Activated naive CD8-positive, alpha-beta T cell treated with anti-CD3 and anti-CD28 coated beads for 36 hours (primary cell): ENCODE data around the gene CAPNS1. TPM values are rescaled to one million over a fixed set of nuclear protein-coding genes. Genes with fewer than 3 reads are reported as not detected.
"Not testable (repeated sequence)": the region's sequence is repeated elsewhere in the genome, so short reads cannot be mapped to it uniquely, and the experiment has no call there.

ENCODE experiments used
- DNase-seq: peaks from one replicate; pipeline ENCODE4 v3.0.0; 2021
- H3K27ac Mint-ChIP-seq: one replicate; pipeline ENCODE4 v1.8.0; 2022; ENCODE audit warnings: mild to moderate bottlenecking, moderate library complexity, mixed read lengths
- H3K27me3 Mint-ChIP-seq: one replicate; pipeline ENCODE4 v1.8.0; 2022; ENCODE audit warnings: mild to moderate bottlenecking, mixed read lengths
- H3K36me3 Mint-ChIP-seq: one replicate; pipeline ENCODE4 v1.8.0; 2021; ENCODE audit warnings: mild to moderate bottlenecking, mixed read lengths
- H3K4me1 Mint-ChIP-seq: one replicate; pipeline ENCODE4 v1.8.0; 2021; ENCODE audit warnings: mixed read lengths
- H3K4me3 Mint-ChIP-seq: one replicate; pipeline ENCODE4 v1.8.0; 2022; ENCODE audit warnings: mild to moderate bottlenecking, moderate library complexity, mixed read lengths
- H3K9me3 Mint-ChIP-seq: one replicate; pipeline ENCODE4 v1.8.0; 2022; ENCODE audit warnings: mixed read lengths
- total RNA-seq, 2 experiments: library from RNA; stranded (reverse); gene quantifications; one replicate each; pipeline ENCODE4 v1.2.3, GENCODE V29; 2021

The CAPNS1 gene
- total RNA-seq, 2 experiments from 2014 or later: 292 to 307 TPM

- no peaks in the 10 kb centered on the region for H3K4me1 Mint-ChIP-seq
- no peaks in the 10 kb centered on the region for H3K27me3 Mint-ChIP-seq
- DNase-seq: no peak
- no peaks in the 10 kb centered on the region for H3K9me3 Mint-ChIP-seq
- no peak within 1 kb of the TSS for H3K4me3 Mint-ChIP-seq
- H3K27ac Mint-ChIP-seq: peak within 1 kb of the TSS; percentile 28
- peaks cover 12% of the 10 kb centered on the region for H3K36me3 Mint-ChIP-seq
These were observed 12.7 kb downstream of the CAPNS1 start, which contains the start of gene COX7A1 for GRCh38 chr19:36152352-36153091. Gene COX7A1, minus strand, starts transcription at chr19:36152447. Its CDS starts 40 bp downstream, at chr19:36152407.

GRCh38 chr19:36153126-36153525 lies 13.3 kb downstream of the CAPNS1 start:
- H3K27ac Mint-ChIP-seq: no peak overlapping the region
- no peaks in the 10 kb centered on the region for H3K4me1 Mint-ChIP-seq
- peaks cover 9% of the 10 kb centered on the region for H3K36me3 Mint-ChIP-seq
- no peaks in the 10 kb centered on the region for H3K9me3 Mint-ChIP-seq
- no peaks in the 10 kb centered on the region for H3K27me3 Mint-ChIP-seq
- no peak for DNase-seq
- no peak overlapping the region for H3K4me3 Mint-ChIP-seq

GRCh38 chr19:36160821-36161596 lies 21.1 kb downstream of the CAPNS1 start:
- no peak for DNase-seq

GRCh38 chr19:36163813-36164212 lies 23.9 kb downstream of the CAPNS1 start:
- Mint-ChIP-seq H3K9me3 (no peaks in the 10 kb centered on the region), H3K27me3 (no peaks in the 10 kb centered on the region), H3K36me3 (no peaks in the 10 kb centered on the region), H3K27ac (no peak overlapping the region), H3K4me3 (no peak overlapping the region), H3K4me1 (no peaks in the 10 kb centered on the region)
- DNase-seq: no peak

More at GRCh38 chr19:36160821-36161596, 21.1 kb downstream of the CAPNS1 start:
- no peaks in the 10 kb centered on the region for H3K36me3 Mint-ChIP-seq
- H3K4me1 Mint-ChIP-seq: no peaks in the 10 kb centered on the region
- H3K9me3 Mint-ChIP-seq: no peaks in the 10 kb centered on the region
- no peak overlapping the region for H3K4me3 Mint-ChIP-seq
- no peaks in the 10 kb centered on the region for H3K27me3 Mint-ChIP-seq
- no peak overlapping the region for H3K27ac Mint-ChIP-seq

GRCh38 chr19:36169084-36169760 lies 29.4 kb downstream of the CAPNS1 start:
- no peaks in the 10 kb centered on the region for H3K36me3 Mint-ChIP-seq
- H3K9me3 Mint-ChIP-seq: no peaks in the 10 kb centered on the region
- no peak overlapping the region for H3K4me3 Mint-ChIP-seq
- peaks cover 2% of the 10 kb centered on the region for H3K4me1 Mint-ChIP-seq
- DNase-seq: no peak
- no peaks in the 10 kb centered on the region for H3K27me3 Mint-ChIP-seq
- no peak overlapping the region for H3K27ac Mint-ChIP-seq

GRCh38 chr19:36172852-36173251 lies 33.0 kb downstream of the CAPNS1 start:
- H3K4me3 Mint-ChIP-seq: no peak overlapping the region
- no peak overlapping the region for H3K27ac Mint-ChIP-seq
- no peaks in the 10 kb centered on the region for H3K27me3 Mint-ChIP-seq
- DNase-seq: no peak
- H3K9me3 Mint-ChIP-seq: no peaks in the 10 kb centered on the region
- peaks cover 2% of the 10 kb centered on the region for H3K4me1 Mint-ChIP-seq
- no peaks in the 10 kb centered on the region for H3K36me3 Mint-ChIP-seq

- H3K27me3 Mint-ChIP-seq, H3K27ac Mint-ChIP-seq, H3K9me3 Mint-ChIP-seq, H3K4me1 Mint-ChIP-seq, DNase-seq, H3K4me3 Mint-ChIP-seq, H3K36me3 Mint-ChIP-seq: not testable (repeated sequence)
These were observed 34.0 kb downstream of the CAPNS1 start for GRCh38 chr19:36173846-36174245.

- not testable (repeated sequence) for H3K36me3 Mint-ChIP-seq, H3K27ac Mint-ChIP-seq, H3K9me3 Mint-ChIP-seq, DNase-seq, H3K27me3 Mint-ChIP-seq, H3K4me1 Mint-ChIP-seq, H3K4me3 Mint-ChIP-seq
These were observed 39.2 kb downstream of the CAPNS1 start for GRCh38 chr19:36179077-36179476.

- Mint-ChIP-seq H3K4me3 (no peak overlapping the region), H3K27me3 (no peaks in the 10 kb centered on the region), H3K36me3 (peaks cover 3% of the 10 kb centered on the region), H3K9me3 (no peaks in the 10 kb centered on the region), H3K4me1 (no peaks in the 10 kb centered on the region), H3K27ac (no peak overlapping the region)
- no peak for DNase-seq
These were observed 42.9 kb downstream of the CAPNS1 start for GRCh38 chr19:36182612-36183244.

GRCh38 chr19:36183245-36183628 lies 43.4 kb downstream of the CAPNS1 start:
- H3K4me1 Mint-ChIP-seq: no peaks in the 10 kb centered on the region
- H3K9me3 Mint-ChIP-seq: no peaks in the 10 kb centered on the region
- H3K36me3 Mint-ChIP-seq: peaks cover 3% of the 10 kb centered on the region
- H3K27ac Mint-ChIP-seq: no peak overlapping the region
- DNase-seq: no peak
- no peaks in the 10 kb centered on the region for H3K27me3 Mint-ChIP-seq
- no peak overlapping the region for H3K4me3 Mint-ChIP-seq

- not testable (repeated sequence) for H3K9me3 Mint-ChIP-seq, H3K4me3 Mint-ChIP-seq, H3K27ac Mint-ChIP-seq, H3K4me1 Mint-ChIP-seq, DNase-seq, H3K27me3 Mint-ChIP-seq, H3K36me3 Mint-ChIP-seq
These were observed 46.9 kb downstream of the CAPNS1 start for GRCh38 chr19:36186722-36187121.

- no peaks in the 10 kb centered on the region for H3K36me3 Mint-ChIP-seq
- H3K4me1 Mint-ChIP-seq: no peaks in the 10 kb centered on the region
- H3K4me3 Mint-ChIP-seq: no peak overlapping the region
- no peak overlapping the region for H3K27ac Mint-ChIP-seq
- no peaks in the 10 kb centered on the region for H3K9me3 Mint-ChIP-seq
- no peaks in the 10 kb centered on the region for H3K27me3 Mint-ChIP-seq
- DNase-seq: no peak
These were observed 56.4 kb downstream of the CAPNS1 start for GRCh38 chr19:36196249-36196648.

GRCh38 chr19:36198119-36198518 lies 58.3 kb downstream of the CAPNS1 start:
- H3K4me1 Mint-ChIP-seq: no peaks in the 10 kb centered on the region
- H3K27me3 Mint-ChIP-seq: no peaks in the 10 kb centered on the region
- no peak for DNase-seq
- H3K4me3 Mint-ChIP-seq: no peak overlapping the region
- no peak overlapping the region for H3K27ac Mint-ChIP-seq
- no peaks in the 10 kb centered on the region for H3K9me3 Mint-ChIP-seq
- no peaks in the 10 kb centered on the region for H3K36me3 Mint-ChIP-seq
